ENCODE data around the gene PTPRZ1.

The PTPRZ1 gene

DNA sequence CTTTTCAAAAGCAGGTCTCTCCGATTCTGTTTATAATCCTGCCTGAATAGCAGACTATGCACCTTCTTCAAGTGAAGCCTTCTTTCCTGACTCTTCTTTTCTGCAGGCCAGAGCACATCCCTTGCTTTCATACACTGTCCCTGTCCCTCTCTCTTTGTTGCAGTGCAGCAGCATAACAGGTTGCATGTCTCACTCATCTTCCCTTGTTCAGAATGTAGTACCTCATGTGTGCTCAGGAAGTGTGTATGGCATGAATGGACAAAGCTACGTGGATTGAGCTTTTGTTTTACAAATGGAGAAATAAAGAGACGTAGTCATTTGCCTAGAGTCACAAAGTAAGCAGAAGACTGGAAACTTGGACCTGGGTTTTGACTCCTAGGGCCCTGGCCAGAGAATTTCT, 68.0 kb downstream of the PTPRZ1 start:
- DNase-seq (ENCODE audit: low read depth, low spot score) = no peak
- no peak overlapping the region for H3K4me3 ChIP-seq (ENCODE audit: low read length)

DNA sequence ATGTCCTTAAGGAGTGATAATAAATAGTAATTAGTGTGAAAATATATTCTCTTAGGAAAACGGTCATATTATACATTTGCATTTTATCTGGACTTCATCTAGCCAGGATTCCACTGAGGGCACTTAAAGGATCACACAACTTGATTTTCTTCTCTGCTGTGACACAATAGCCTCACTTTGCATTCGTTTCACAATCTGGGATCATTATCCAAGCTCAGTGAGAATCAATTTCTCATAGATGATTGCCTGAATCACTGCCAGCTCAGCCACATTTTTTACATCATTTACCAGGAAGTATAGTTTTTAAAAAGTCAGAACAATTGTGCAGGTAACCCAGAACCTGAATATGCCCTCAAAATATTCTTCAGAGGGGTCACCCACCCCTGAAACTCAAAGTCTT, 68.9 kb downstream of the PTPRZ1 start:
- no peak for DNase-seq (ENCODE audit: low read depth, low spot score)
- H3K4me3 ChIP-seq (ENCODE audit: low read length) = no peak overlapping the region

DNA sequence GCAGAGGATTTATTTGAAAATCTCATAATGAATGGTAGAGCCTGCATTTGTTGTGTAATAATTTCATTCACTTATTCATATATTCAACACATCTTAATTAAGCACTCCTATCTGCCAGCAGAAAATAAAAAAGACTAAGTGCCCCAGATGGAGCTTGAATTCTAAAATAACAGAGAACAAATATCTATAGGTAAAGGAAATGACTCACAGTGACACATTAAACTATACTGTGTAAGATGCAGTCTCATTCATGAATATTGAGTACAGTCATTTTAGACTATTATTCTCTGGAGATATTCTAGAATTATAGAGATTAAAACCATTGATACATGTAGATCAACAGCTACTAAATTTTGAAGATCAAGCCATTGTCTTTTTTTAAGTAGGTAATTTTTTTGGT, 72.1 kb downstream of the PTPRZ1 start:
- no peak overlapping the region for H3K4me3 ChIP-seq (ENCODE audit: low read length)
- DNase-seq (ENCODE audit: low read depth, low spot score) = no peak

DNA sequence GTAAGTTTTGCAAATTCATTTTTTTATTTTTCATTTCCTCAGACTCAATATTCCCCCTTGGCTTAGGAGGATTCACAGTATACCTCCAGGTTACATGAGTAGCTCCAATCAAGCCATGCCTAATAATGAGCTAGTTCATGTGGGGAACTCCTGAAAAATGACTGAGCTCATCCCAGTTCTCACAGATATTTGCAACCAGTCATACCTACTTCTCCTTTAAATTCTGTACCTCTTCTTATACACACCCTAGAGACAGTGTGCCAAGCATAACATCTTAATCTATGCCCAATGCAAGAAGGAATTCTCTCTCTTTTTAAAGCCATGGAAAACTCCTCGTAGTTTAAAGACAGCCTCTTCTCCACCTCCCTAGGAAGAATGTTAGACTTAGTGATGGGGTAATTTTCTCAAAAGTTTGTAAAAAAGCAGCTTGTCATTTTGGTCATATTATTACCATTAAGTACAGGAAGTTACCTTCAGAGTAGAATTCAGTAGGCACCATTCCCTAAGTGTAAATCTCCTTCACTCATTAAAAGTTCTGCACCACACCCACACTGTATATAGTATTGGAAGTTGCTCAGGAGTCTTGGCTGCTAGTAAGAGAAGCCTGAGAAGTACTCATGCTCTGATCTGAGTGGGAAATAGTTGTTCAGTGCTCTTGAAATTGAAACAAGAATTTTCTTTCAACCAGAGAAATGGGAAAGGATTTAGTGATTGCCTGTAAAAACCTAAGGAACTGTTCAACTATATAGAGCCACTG, 72.7 kb downstream of the PTPRZ1 start:
- no peak for DNase-seq (ENCODE audit: low read depth, low spot score)

DNA sequence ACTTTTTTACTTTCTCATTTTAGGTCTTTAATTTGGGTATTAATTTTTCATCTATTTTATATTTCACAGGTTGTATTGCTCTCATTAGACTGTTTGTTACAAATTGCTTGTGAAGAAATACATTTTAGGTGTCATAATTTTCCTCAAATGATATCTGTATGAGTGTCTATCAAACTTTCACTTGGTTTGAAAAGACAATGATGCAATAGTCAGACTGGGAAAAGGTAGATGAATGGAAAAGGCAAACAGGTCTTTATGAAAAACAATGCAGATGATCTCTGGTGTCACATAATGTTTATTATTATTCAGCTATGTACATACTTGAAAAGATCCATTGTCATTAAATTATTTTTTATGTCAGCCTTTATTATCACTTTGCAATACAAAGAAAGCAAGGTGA, 80.2 kb downstream of the PTPRZ1 start:
- no peak overlapping the region for H3K4me3 ChIP-seq (ENCODE audit: low read length)
- DNase-seq (ENCODE audit: low read depth, low spot score) = no peak

More for the DNA sequence above, 72.7 kb downstream of the PTPRZ1 start:
- no peak overlapping the region for H3K4me3 ChIP-seq (ENCODE audit: low read length)

DNA sequence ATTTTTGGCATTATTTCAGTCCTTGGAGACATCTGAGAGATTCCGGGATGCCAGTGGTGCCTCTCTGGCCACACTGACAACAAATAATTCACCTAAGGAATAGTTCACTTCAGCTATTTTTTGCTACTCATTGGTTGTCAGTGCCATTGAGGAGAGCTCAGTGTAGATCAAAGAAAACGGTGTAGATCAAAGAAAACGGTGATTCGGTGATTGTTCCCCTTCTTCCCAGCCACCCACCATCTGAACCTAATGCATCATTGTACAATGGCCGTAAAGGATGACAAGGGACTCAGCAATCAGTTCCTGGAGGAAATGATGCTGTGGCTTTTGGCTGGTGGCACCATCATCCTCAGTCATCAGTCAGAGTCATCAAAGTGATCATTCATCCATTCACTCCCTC, 80.6 kb downstream of the PTPRZ1 start:
- DNase-seq (ENCODE audit: low read depth, low spot score) = no peak
- H3K4me3 ChIP-seq (ENCODE audit: low read length) = no peak overlapping the region

DNA sequence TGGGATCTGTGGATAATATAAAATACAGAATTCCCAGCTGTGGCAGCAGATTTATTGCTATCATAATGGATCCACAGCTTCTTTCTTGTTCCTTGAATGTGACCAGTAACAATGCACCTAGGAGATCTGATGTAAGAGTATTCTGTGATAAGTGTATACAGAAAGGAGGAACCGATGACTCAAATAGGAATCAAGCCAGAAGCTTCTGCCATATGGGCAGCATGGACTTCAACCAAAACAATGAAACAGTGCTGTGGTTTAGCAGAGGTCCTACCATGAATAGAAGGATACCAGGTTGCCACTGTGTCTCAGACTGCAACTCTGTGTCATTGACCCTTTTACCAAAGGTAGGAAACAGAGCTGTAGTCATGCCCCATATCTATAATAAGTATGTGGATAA, 81.8 kb downstream of the PTPRZ1 start:
- H3K4me3 ChIP-seq (ENCODE audit: low read length) = no peak overlapping the region
- no peak for DNase-seq (ENCODE audit: low read depth, low spot score)

DNA sequence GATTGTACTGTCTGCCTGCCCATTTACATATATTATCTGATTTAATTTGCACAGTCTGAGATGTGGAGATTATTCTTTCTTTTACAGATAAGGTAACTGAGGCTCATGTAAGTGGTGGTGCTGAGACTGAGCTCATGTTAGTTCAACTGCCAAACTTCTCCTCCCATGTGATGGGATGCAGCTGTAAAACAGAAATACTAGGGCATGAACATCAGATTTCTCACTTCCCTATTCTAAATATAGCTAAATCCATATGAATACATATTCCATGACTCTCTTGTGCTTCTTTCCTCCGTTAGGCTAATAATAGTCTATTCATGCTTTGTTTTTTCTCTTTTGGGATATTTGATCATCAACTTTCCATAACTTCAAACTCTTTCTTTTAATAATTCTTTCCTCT, 84.7 kb downstream of the PTPRZ1 start:
- no peak overlapping the region for H3K4me3 ChIP-seq (ENCODE audit: low read length)
- DNase-seq (ENCODE audit: low read depth, low spot score) = no peak

DNA sequence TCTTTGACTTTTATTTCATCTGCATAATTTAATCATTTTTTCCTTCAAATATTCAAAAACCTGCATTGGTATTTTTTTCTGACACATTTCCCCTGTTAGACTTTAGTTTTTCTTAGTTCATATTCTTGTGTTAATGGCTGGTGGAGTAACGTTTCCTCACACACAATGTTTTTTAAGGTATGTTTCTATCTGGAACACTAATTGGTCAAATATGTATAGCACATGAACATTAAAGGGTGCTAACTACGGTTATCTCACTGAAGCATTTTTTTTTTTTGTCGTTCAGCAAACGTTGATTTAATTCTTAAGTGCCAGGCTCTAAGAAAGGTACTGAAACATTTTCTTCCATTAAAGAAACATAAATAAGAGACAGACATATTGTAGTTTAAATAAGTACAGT, 87.7 kb downstream of the PTPRZ1 start:
- no peak overlapping the region for H3K4me3 ChIP-seq (ENCODE audit: low read length)
- DNase-seq (ENCODE audit: low read depth, low spot score) = no peak

DNA sequence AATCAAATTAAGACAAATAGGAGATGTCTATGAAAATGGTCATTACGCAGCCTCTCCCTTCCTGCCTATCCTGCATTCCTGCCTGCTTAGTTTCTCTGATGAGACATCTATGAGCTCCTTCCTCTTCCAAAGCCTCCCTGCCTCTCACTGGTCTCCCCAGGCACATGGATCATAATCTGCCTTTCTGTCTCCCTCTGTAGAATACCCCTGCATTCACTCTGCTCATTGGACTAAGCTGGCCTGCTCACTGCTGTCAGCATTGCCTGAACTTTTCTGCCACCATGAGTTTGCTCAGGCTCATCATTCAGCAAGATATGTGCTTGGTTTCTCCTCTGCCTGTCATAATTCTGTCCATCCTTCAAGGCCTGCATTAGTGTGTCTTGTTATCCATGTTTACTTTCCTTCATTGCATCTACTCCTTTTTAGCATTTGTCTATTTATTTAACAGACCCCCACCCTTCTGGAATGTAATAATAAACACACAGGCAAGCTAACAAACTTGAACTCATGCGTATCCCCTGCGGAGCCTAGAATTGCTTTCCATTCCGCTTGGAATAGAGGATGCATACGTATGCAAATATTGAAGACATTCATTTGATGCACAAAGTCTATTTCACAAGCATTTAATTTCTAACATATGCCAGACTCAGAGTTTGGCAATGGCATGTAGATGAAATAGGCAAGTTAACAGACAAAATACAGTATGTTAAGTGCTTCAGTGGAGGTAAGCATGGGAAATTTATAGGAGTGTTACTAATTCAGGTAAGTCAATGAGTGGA, 88.3 kb downstream of the PTPRZ1 start:
- no peak overlapping the region for H3K4me3 ChIP-seq (ENCODE audit: low read length)
- DNase-seq (ENCODE audit: low read depth, low spot score) = no peak

DNA sequence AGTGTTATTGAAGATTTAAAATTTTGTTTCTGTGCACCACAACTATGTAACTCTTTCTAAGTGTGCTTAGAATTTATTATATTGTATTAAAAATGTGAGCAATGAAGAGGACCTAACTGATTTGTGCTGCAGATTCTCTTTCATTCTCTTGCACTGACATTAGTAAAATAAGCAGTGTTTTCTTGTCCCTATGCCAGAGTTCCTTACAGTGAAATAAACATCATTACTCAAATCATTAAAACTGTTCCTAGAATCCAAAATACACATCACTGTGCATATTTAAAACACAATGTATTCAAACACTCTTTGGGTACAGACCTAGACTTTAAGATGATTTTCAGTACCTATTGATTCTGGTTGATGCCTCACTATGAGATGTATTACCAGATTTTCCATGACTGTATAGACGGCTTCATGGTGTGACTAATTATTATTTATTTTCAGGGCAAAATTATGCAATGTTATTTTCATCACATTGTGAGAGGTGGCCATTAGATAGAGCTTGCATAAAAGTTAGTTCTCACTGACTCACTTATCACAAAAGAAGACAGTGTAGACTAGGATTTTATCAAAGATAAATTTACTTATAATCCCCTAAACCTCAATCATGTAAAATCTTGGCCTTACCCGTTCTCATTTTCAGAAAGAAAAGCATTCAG, 93.4 kb downstream of the PTPRZ1 start:
- DNase-seq (ENCODE audit: low read depth, low spot score) = no peak
- H3K4me3 ChIP-seq (ENCODE audit: low read length) = no peak overlapping the region

DNA sequence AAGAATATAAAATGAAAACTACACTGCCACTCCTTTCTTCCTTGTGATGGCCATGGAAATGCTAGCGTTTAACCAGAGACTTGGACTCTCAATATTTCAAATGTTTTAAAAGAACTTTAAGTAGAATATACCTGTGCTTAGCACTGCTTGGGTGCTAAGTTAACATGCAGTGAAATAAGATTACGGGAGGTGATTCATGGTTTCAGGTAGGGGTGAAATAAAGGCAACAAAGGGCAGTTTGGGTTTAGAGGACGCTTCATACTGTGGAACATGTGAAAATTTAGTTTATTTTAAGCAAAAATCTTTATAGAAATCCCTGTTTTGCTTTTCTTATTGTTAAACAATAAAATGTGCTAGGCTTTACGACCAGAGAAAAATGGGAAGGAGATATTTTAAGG, 94.0 kb downstream of the PTPRZ1 start:
- H3K4me3 ChIP-seq (ENCODE audit: low read length) = no peak overlapping the region
- DNase-seq (ENCODE audit: low read depth, low spot score) = no peak

DNA sequence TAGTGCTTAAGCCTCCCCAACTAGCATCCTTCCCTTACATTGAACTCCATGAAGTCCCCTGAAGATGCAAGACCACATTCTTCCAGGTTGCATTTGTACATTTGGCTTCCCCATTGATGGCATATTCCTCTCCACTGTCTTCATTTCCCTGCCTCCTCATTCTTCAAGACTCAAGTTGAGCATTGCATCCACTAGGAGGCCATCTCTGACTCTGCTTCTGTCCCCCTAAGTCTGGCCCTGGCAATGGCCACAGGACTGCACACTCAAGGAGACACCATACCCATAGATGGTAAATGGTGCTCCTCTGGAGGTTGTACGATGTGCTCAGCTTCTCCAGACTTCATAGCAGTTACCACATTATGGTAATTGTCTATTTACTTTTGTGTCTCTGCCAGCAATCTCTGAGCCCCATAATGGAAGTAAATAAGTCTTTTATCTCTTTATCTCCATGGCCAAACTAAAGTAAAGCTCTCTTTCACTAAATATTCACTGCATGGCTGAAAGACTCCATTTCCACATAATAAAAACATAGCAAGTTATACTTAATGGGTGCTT, 112.6 kb downstream of the PTPRZ1 start:
- H3K4me3 ChIP-seq (ENCODE audit: low read length) = no peak overlapping the region
- no peak for DNase-seq (ENCODE audit: low read depth, low spot score)

DNA sequence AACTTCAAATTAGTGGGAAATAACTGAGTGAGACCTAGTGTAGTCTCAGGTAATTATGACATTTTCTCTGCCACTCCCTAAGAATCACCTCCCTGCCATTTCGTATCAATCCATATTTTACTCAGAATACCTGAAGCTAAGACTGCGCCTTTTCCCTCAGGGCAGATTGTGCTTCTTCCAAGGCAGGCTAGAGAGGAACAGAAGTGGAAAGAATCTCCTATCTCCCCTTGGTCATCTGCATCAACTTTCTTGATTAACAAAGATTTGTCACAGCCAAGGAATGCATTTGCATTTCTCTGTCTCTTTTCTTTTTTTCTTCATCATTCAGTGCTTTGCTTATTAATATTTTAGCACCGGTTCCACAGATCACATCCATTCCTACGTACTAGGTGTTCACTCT, 119.1 kb downstream of the PTPRZ1 start:
- DNase-seq (ENCODE audit: low read depth, low spot score) = no peak
- H3K4me3 ChIP-seq (ENCODE audit: low read length) = no peak overlapping the region

DNA sequence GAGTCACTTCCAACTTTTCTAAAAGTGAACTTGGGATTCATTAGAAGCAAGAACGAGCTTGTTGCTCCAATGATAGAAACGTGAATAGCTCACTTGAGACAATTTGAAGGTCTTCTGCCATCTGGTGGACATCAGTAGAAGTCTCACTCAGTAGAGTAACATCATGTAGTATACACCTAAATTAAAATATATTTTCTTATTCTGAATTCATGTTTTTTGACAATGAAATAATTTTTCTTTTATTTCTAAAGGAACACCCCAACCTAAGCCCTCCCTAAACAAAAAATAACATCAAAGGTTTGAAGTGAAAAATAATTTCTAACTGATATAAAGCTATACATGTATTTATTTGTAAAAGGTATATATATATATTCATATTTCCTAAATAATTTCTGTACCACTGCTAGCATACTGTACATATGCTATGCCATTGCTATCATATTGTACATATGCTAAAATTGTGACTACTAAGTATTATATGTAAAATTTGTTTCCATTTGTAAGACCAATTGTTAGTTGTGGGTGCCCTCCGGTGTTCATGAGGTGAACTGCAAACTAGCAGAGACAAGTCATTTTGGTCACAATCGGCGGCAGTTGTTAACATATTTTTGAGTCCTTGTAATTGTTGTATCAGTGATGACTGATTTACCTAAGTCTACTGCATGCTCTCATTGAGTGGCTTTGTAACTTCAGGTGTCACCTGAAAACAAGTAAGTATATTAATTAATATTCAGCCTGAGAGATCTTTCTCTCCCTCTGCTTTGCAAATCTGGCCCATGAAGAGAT, 121.9 kb downstream of the PTPRZ1 start:
- DNase-seq (ENCODE audit: low read depth, low spot score) = peak; percentile 57
- H3K4me3 ChIP-seq (ENCODE audit: low read length) = no peak overlapping the region

DNA sequence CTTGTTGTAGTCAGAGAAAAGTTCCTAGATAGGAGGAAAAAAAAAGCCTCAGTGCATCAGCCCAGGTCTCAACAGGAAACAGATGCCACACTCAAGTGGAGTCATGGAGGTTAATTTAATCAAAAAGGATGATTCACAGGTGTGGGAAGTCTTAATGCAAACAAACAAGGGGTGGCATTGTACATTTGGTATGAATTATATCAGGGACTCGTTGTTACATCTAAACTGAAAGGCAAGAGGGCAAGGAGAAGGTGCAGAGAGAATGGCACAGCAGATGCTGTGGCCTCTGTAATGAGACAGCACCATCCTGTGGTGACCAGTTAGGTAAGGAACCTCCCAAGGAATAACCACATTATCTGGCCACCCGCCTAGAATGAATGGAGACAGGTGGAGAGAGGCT, 133.7 kb downstream of the PTPRZ1 start:
- DNase-seq (ENCODE audit: low read depth, low spot score) = no peak
- no peak overlapping the region for H3K4me3 ChIP-seq (ENCODE audit: low read length)

DNA sequence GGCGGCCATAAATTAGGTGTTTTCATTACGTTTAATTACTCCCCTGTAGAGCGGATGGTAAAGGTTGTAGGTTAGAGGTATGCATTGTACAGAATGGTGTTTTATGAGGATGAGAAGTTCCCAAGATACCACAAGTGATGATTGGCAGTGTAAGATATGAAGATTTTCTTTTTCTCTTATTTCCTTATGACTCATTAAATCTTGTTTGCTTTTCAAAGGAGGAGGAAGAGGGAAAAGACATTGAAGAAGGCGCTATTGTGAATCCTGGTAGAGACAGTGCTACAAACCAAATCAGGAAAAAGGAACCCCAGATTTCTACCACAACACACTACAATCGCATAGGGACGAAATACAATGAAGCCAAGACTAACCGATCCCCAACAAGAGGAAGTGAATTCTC, 137.2 kb downstream of the PTPRZ1 start:
- no peak overlapping the region for H3K4me3 ChIP-seq (ENCODE audit: low read length)
- DNase-seq (ENCODE audit: low read depth, low spot score) = no peak

DNA sequence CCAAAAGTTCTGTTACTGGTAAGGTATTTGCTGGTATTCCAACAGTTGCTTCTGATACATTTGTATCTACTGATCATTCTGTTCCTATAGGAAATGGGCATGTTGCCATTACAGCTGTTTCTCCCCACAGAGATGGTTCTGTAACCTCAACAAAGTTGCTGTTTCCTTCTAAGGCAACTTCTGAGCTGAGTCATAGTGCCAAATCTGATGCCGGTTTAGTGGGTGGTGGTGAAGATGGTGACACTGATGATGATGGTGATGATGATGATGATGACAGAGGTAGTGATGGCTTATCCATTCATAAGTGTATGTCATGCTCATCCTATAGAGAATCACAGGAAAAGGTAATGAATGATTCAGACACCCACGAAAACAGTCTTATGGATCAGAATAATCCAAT, 140.1 kb downstream of the PTPRZ1 start:
- no peak overlapping the region for H3K4me3 ChIP-seq (ENCODE audit: low read length)
- DNase-seq (ENCODE audit: low read depth, low spot score) = peak; percentile 9

DNA sequence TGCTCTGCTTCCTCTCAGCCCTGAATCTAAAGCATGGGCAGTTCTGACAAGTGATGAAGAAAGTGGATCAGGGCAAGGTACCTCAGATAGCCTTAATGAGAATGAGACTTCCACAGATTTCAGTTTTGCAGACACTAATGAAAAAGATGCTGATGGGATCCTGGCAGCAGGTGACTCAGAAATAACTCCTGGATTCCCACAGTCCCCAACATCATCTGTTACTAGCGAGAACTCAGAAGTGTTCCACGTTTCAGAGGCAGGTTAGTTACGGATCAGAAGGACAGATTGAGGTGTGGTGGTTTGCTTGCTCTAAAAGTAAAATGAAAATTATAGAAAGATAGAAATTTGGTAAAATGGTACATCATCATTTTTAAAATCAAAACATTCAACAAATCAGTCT, 140.7 kb downstream of the PTPRZ1 start:
- no peak overlapping the region for H3K4me3 ChIP-seq (ENCODE audit: low read length)
- no peak for DNase-seq (ENCODE audit: low read depth, low spot score)
